Kidney glomerular epithelial cell (primary cell): ENCODE results near the gene FAM200C.

ENCODE experiments used
- DNase-seq: peaks from one replicate; lab custom pipeline; 2025; lab: John Stamatoyannopoulos, UW

The FAM200C gene

DNA sequence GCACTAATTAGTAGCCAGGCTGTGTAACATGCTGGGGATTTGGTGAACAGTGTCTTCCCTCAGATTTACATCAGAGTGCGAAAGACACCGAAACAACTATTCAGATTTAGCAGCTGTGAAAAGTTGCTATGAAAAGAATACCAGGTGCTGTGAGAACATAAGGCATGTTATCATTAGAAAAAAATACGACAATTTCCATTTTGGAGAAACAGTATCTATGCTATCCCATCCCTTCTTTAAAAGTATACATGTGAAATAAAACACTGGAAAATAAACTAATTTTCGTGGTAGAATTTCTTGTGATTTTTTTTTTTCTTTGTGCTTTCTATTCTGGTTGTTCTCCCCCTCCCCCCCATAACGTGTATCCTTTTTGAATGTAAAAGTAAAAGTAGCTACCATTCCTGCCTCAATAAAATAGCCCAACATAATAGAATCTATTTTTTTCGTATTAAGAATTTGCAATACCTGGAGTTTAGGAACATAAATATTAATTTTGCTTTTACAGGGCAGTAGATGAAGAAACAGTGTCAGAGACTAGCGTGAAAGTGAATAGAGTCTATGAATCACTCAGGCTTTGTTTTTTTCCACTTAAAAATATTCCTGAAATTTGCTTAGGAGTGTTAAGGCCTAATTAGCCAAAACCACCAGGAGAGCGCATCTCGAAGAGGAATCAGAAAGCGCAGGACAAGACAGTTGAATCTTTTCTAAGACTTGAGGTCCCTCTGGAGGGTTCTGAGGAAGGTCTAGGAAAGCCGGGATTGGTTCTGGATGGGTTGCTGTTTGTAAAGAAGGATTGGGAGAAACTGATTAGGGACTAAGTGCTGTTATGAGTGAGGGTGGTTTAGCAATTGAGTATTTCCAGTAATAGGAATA lies 19.8 kb upstream of the FAM200C start:
- DNase-seq, result no peak

DNA sequence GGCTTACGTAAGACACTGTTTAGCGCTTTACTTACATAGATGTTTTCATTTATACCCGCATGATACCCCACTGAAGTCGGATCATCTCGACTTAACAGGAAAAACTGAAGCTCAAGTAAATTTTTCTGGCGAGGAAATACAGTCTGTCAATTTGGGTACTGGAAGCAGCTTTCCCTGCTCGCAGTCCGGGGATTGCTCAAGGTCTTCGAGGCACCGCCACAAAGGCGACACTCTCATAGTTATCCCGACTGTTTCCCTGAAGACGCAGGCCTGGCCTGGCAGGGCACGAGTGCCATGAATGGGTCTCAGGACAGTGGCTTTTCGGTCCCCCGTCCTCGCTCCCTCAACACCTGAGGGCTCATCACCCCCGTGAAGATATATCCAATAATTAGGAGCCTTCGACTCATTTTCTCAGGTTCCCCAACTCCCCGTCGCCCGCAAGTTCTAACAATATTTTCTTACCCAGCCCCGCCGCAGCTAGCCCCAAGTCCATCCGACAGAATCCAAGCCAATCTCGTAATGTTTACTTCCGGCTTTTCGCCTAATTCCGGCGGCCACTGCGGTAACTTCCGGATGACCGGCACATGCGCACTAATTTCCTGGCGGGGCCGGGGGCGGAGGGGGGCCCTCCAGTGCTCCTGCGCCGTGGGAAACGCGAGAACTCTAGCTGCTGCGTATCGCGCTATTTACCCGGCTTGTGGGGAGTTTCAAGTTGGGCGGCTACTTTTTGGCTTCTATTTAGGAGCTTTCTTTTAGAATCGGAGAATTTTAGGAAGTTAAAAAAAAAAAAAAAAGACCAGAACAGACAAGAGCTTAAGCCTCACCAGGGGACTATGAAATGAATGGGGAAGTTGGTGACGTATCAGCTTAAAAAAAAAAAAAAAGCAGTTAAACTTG lies 19.0 kb upstream of the FAM200C start, which contains the start of gene SLU7:
Gene SLU7 (minus strand): TSS at position 521 of the 897 bp plus-strand sequence. CDS start 3,787 bp downstream, outside the sequence.
- DNase-seq, result peak; percentile 92

DNA sequence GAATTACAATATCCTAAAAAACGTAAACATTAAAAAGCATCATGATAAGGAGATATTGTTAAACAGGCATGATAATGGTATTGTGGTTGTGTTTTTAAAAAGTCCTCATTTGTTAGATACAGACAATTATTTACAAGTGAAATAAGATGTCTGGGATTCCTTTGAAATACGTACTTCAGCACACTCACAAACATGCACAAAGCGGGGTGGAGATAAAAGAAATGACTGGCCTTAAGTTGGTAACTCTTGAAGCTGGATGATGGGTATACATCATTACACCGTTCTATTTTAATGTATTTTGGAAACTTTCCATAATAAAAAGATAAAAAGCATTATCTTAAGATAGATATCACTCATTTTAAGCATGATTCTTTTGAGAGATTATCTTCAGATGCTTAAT lies 1.0 kb downstream of the FAM200C start:
- DNase-seq, result no peak

DNA sequence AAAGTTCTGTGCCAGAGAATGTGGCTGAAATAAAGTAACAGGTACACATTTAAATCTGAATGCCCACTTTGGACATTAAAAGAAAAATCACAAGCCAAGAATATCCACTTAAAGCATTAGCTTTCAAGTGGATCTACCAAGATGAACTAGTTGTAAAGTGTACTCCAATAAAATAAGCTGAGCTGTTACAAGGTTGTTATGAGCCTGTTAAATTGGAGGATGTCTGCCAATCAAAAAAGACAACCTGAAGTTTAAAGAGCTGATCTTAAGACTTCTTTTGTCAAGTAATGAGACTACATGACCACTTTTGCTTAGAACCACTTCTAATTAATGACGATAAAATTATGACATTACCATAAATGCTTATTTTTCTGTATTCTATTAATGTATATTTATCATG lies 2.4 kb downstream of the FAM200C start:
- DNase-seq, result no peak

DNA sequence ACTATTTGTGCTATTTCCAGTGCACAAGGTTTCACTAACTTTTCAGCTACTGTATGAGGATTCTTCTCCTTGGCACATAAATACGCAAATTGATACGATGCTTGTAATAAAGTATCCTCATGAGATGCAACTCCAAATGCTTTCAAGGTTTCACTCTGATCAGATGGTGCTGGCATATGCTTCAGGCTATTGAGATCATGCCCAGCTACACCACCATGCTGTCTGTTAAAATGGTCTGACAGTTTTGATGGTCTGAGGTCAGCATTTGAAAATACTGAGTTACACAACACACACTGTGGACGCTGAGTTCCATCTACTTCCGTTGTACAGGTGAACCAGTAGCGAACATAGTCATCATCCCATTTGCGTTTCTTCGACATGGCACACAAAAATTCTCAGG lies 4.7 kb downstream of the FAM200C start:
- no peak for DNase-seq

DNA sequence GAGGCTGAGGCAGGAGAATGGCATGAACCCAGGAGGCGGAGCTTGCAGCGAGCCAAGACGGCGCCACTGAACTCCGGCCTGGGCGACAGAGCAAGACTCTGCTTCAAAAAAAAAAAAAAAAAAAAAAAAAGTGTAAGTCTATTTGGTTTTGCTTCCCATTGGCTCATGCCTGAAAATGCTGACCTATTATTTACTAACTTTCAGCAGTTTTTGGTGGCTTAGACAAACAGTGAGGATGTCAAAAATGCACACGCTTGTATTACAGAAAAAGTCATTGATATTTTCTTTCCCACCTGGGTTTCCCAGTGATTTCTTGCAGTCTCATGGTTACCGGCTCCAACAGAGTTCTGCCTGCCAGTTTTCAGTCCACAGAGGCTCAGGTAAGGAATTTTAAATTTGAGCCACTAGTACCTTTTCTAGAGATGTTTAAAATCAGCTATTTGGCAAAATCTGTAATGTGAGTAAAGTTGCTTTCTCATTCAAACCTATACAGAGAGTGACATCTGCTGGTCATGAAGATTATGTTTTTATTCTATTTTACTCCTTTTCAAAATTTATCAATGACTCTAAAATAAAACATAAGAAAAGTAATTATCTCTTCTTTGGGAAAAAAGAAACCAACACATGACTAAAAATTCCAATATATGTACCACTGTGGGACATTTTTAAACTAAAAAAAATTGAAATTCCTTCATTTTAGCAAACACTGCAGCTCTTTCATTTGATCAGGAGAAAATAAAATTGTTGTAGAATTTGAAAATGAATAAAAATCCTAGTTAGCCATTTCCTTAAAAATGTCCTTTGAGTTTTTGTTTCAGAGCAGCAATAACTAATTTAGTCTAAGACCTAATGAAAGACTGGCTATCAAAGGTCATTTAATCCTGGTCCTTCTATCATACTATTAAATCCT lies 8.8 kb downstream of the FAM200C start:
- DNase-seq, result peak; percentile 4

DNA sequence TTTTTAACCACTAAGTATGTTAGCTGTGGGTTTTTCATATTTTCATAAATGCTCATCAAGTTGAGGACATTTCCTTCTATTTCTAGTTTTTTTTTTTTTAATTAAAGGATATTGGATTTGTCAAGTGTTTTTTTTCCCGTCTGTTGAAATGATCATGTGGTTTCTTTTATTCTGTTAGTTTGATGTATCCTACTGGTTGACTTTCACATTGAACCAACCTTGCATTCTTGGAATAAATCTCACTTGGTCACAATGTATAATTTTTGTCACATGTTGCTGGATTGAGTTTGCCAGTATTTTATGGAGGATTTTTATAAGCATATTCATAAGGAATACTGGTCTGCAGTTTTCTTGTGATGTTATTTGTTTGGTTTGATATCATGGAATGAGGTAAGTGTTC lies 12.4 kb downstream of the FAM200C start:
- no peak for DNase-seq

DNA sequence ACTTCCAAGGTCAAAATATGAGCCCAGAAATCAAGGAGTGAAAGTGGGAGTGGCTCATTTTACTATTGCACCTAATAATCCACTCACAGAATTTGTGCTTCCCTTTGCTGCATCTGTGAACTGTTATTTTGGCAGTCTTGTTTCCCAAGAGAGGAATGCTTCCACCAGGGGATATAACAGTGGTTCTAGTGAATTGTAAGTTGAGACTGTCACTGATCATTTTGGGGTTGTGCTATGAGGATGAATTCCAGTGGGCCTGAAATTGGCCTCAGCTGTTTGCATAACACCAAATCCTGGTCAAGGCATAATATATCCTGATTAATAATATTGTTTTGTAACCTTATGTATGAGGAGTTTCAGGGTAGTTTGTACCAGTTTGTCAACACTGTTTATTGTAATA lies 14.4 kb downstream of the FAM200C start:
- no peak for DNase-seq

DNA sequence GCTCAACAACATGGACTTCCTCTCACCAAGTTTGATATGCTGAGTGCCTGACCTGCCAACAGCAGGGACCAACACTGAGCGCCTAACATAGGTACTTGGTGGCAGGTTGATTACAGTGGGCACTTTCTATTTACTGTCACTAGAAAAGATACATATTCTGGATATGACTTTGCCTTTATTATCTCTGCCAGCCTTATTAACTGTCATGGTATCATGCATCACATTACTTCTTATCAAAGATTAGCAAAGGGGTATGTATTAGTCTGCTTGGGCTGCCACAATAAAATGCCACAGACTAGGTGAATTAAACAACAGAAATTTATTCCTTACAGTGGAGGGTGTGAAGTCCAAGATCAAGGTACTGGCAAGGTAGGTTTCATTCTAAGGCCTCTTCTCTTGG lies 15.2 kb downstream of the FAM200C start:
- no peak for DNase-seq

DNA sequence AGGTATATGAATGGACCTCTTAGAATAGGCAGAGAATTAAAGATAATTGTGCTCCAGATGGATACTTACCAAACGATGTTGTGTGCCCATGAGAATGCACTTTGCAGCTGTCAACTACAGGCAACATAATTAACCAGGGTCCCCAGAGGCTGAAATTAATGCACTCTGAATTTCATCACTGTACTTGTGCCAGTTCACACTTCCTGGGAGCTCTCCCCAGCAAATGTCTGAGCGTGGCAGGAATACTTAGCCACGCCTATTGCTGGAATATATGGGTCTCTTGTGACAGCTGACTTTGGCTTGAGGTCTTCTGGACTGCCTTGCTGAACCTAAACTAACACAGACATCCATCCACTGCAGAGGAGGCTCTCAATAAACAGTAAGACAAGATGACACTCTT lies 17.5 kb downstream of the FAM200C start:
- no peak for DNase-seq

DNA sequence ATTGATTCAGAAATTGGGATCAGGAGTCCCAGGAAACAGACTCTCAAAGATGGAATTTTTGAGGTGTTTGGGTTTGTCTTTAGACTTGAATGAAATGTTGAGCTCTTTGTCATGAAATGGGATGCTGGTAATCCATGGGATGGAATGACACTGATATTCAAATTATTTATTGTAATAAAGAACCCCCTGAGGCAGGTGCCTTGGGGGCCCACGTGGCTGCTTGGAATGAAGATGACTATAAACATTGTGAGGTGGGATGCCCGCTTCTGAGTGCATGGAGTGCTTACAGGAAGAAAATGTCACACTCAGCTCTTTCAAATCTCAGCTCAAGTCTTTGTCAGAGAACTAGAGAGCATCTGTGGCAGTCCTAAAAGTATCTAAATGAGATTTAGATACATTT lies 19.8 kb downstream of the FAM200C start:
- DNase-seq, result no peak

DNA sequence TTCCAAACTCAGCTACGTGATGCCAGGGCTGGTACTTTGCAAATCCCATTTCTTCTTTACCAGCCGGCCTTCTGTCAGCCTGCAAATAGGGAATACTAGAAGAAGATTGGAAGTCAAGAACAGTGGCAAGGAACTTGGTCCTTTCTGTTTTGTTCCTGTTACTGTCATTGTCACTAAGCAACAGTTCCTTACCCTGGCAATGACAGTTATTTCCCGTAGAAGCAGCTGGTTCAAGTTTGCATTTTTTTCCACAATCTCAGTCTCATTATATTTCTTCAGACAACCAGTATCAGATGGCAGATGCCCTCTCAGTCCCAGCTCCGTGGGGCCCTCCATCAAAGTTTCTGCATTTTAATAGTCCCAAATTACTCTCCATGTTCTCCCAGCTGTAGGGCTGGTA lies 20.3 kb downstream of the FAM200C start:
- no peak for DNase-seq

DNA sequence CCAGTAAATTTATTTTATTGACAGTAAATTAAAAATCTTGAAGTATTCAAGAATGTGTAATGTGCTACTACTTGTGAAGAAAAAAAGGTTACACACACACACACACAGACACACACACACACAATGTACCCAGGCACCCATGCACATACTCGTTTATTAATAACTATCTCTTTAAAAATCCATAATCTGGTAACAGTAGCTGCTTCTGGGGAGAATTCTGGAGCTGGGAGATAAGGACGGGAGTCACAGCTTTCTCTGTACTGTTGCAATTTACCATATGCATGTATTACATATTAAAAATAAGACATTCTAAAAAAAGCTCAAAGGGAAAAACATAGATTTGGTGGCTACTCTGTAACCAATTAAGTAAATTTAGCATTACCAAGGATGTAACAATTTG lies 21.5 kb downstream of the FAM200C start:
- DNase-seq, result no peak

DNA sequence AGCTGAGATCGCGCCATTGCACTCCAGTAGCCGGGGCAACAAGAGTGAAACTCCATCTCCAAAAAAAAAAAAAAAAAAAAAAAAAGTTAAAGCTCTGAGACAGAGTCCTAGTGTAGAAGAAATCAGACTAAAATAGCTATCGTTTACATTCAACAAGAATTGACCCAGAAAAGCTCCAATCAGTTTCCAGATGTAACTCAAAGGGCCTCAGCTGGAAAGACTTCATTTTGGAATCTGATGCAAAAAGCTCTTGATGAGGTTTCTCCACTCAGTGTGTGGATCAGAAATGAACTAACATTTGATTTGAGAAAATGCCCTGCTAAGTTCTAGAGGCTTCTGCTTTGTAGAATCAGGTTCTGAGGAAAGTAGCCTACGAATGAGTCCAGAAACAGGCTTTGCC lies 22.2 kb downstream of the FAM200C start:
- DNase-seq, result no peak

DNA sequence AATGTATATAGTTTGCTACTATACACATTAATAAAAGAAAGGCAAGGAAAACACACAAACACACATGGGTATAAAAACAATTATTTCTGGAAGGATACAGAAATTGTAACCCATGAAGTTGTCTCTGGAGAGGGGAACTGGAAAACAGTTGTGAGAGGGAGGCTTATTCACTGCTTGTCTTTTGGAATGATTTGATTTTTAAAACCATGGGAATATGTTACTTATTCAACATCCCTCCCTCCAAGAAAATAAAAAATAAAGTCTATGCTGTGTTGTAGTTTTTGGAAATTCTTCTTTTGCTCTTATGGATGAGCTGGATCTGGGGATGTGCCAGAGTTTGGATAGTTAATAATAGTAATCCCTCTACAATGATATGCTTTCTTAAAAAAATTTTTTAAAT lies 23.4 kb downstream of the FAM200C start:
- DNase-seq, result no peak

DNA sequence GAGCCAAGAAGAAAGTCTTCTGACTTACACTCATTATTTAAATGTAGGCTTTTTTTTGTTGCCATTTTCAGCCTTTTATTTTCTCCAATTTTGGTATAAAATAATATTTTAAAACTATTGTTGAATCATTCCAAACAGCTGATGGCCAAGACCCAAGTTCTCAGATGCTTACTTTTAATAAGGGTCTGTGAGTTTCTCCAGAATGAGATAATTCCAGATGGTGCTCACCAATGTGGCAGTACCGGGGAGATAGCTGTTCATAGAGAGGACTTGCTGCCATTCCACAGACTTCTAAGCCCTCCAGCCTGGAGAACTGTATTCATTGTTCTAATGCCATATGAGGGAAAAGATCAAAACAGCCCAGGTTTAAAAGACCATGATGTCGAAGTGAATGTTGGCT lies 24.2 kb downstream of the FAM200C start:
- no peak for DNase-seq

DNA sequence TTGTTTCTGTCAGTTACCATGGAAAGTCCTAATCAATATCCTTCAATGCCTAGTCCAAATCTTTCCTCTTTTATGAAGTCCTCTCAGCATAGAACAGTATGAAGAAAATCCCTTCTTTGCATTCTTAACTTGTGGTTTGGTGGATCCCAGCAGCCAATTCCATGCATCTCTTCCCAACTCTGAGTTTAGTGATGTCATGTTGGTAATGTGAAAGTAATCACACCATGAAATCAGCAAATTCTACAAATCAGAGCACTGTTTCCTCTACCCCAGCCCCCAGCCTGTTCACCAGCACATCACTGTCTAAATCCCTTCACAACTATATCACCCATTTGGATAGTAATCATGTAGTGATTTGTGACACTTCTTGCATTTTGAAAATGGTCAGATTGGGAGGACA lies 24.7 kb downstream of the FAM200C start:
- DNase-seq, result no peak

DNA sequence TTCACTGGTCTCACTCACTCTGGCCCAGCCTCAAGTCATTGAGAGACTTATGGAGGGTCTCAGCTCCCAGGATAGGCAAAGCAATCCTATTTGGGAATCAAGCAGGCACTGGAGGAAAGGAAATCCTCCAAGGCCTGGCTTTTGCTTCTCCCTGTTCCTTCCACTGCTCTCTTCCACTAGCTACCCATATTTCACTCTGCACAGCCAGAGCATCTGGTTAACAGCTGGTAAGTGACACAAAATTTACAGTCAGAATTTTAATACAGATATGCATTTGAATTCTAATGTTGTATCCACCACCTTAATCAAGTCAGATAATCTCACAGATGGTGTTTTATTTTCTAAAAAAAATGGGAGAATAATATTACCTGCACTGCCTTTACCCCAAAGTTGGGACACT lies 28.6 kb downstream of the FAM200C start:
- no peak for DNase-seq

DNA sequence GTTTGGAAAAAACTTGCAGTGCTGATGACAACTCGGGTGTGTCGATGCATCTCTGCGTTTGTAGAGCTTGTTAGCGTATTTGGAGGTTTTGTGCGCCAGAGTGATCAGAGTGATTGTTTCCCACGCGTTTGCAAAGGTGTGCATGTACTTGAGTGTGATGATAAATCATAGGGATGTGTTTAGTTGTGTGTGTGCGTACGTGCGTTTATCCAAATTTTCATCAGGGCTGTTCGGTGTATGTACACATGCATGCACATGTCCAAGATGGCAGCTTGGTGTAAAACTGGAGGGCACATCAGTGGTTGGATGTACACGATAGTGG lies 29.2 kb downstream of the FAM200C start:
- DNase-seq, result no peak

DNA sequence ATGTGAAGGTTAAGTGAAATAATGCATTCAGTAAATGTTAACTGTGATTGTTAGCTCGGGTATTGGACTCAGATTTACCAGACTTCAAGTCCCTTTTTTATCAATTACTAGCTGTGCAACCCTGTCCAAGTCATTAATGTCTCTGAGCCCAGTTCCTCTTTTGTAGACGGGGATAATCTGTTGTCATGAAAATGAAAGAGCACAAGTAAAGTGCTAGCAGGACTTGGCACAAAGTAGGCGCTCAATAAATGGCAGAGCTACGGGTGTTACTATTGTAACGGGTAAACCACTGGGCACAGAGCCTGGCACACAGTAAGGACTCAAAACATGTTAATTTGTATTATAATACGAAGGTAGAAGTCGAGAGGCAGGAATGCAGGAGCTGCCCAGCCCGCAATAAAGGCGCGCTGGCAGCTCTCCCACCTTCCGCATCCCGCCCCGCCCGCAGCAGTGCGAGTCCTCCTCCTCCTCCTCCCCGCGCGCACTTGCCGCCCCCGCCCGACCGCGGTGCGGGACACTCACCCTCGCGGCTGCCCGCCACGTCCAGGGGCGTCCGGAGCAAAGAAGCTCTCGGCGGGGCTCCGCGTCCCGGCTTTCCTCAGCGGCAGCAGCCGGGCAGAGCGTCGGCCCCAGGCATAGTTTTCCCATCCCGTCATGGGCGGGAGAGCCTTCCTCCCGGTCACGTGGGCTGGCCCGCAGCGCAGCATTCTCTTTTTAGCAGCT lies 29.7 kb downstream of the FAM200C start, which contains the start of gene C1QTNF2:
Gene C1QTNF2 (minus strand): TSS at position 637 of the 723 bp plus-strand sequence. CDS start 15,615 bp downstream, outside the sequence.
- DNase-seq, result peak; percentile 24

DNA sequence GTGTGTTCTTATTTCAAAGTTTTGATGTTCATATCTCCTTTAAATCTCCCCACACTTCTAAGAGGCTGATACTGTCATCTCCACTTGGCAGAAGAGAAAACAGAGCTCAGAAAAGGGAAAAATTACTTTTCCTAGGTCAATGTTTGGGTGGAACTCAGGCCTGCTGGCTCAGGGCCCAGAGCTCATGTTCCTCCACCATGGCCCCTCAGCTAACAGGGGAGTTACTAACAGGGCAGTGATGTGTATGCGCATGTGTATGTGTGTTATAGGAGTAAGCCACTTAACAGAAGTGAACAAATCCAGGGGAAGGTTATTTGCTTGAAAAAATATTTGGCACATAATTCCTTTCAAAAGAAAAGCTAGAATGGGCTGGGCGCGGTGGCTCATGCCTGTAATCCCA lies 32.0 kb downstream of the FAM200C start:
- no peak for DNase-seq
